ENCODE data around the gene FAM240A.

The FAM240A gene

GRCh38 chr3:46669191-46669999, 57.1 kb downstream of the FAM240A start:
- no peak for TF ChIP-seq CTCF (IDR thresholded peaks at IDR 0.05)
- no peak for TF ChIP-seq ZFX (IDR thresholded peaks at IDR 0.05; ENCODE audit: borderline replicate concordance)
- no peak overlapping the region for H3K27ac ChIP-seq

- H3K27ac ChIP-seq, result no peak overlapping the region
- TF ChIP-seq CTCF (IDR thresholded peaks at IDR 0.05), result no peak
- no peak for TF ChIP-seq ZFX (IDR thresholded peaks at IDR 0.05; ENCODE audit: borderline replicate concordance)
Measured at GRCh38 chr3:46670000-46670890, 57.9 kb downstream of the FAM240A start.

- no peak overlapping the region for H3K27ac ChIP-seq
- no peak for TF ChIP-seq ZFX (IDR thresholded peaks at IDR 0.05; ENCODE audit: borderline replicate concordance)
Measured at GRCh38 chr3:46670891-46671427, 58.6 kb downstream of the FAM240A start.

GRCh38 chr3:46671541-46672348, 59.4 kb downstream of the FAM240A start:
- no peak overlapping the region for H3K27ac ChIP-seq
- no peak for TF ChIP-seq ZFX (IDR thresholded peaks at IDR 0.05; ENCODE audit: borderline replicate concordance)
- TF ChIP-seq CTCF (IDR thresholded peaks at IDR 0.05), result no peak

- TF ChIP-seq ZFX (IDR thresholded peaks at IDR 0.05; ENCODE audit: borderline replicate concordance) (no peak), CTCF (IDR thresholded peaks at IDR 0.05) (no peak)
- H3K27ac ChIP-seq, result no peak overlapping the region
Measured at GRCh38 chr3:46672349-46672695, 60.0 kb downstream of the FAM240A start.

- TF ChIP-seq ZFX (IDR thresholded peaks at IDR 0.05; ENCODE audit: borderline replicate concordance) (no peak), CTCF (IDR thresholded peaks at IDR 0.05) (no peak)
- H3K27ac ChIP-seq, result no peak overlapping the region
Measured at GRCh38 chr3:46673151-46674030, 61.1 kb downstream of the FAM240A start.
